SK-N-MC (cell line): ENCODE results near the gene SRM.
A peak's percentile ranks its signal among the peaks of the same experiment; 100 is the strongest.

Experiments
- DNase-seq: peaks from one replicate; pipeline ENCODE4 v3.0.0-alpha.2; 2011; ENCODE audit warnings: low read depth, low spot score
- H3K27ac ChIP-seq: fragments of 200-600 bp; sonication (generic); 2 replicates; pipeline ENCODE4 v1.5.1; 2016; ENCODE audit warnings: mixed run types
- H3K36me3 ChIP-seq: fragments of 200-600 bp; sonication (generic); 2 replicates; pipeline ENCODE4 v1.6.1; 2017; ENCODE audit warnings: antibody characterized with exemption, low read length, mixed read lengths; ENCODE audit not compliant: insufficient read depth
- H3K4me3 ChIP-seq: fragments of 200-600 bp; sonication (generic); 2 replicates; pipeline ENCODE4 v1.5.1; 2016
- H3K9ac ChIP-seq: fragments of 200-600 bp; sonication (generic); 2 replicates; pipeline ENCODE4 v1.8.0; 2017; ENCODE audit warnings: mixed run types, mixed read lengths; ENCODE audit not compliant: insufficient read length
- H3K9me3 ChIP-seq: fragments of 200-600 bp; sonication (generic); 2 replicates; pipeline ENCODE4 v1.6.1; 2017; ENCODE audit warnings: low read depth, mild to moderate bottlenecking, antibody characterized with exemption, low read length, moderate library complexity, mixed read lengths
- EZH2 ChIP-seq: fragments of 200-600 bp; sonication (generic); IDR thresholded peaks from one replicate; pipeline ENCODE4 v1.6.1; 2017; ENCODE audit warnings: antibody characterized with exemption
- FOXP2 ChIP-seq: optimal IDR thresholded peaks from 2 replicates; pipeline ENCODE3; 2011; ENCODE audit warnings: mild to moderate bottlenecking, moderate library complexity; ENCODE audit not compliant: insufficient read depth; ENCODE audit errors: extremely low read length, control extremely low read depth
- POLR2AphosphoS5 ChIP-seq: IDR thresholded peaks from 2 replicates; pipeline ENCODE4 v1.6.1; 2012; ENCODE audit warnings: mild to moderate bottlenecking, low read depth, low read length, borderline replicate concordance

SRM gene

DNA sequence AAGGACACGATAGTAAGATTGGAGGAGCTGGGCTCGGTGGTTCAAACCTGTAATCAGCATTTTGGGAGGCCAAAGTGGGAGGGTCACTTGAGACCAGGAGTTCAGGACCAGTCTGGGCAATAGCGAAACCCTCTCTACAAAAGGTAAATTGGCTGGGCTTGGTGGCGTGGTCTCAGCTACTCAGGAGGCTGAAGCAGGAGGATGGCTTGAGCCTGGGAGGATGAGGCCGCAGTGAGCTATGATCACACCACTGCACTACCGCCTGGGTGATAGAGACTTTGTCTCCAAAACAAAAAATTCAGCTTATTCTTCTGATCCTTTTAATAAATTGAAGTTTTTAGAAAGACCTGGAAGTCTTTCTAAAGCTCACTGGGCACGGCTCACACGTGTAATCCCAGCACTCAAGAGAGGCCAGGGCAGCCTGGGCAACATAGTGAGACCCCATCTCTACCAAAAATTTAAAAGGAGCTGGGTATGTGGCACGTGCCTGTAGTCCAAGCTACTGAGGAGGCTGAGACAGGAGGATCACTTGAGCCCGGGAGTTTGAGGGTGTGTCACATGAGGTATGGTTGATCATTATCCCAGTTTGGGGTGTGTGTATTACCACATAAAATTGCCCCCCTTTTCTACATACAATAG lies 28.1 kb downstream of the SRM start:
- H3K4me3 ChIP-seq: no peak overlapping the region
- peak; percentile 16; the same call in 1 of the 2 replicates for TF ChIP-seq POLR2AphosphoS5
- TF ChIP-seq EZH2: no peak
- DNase-seq: no peak

DNA sequence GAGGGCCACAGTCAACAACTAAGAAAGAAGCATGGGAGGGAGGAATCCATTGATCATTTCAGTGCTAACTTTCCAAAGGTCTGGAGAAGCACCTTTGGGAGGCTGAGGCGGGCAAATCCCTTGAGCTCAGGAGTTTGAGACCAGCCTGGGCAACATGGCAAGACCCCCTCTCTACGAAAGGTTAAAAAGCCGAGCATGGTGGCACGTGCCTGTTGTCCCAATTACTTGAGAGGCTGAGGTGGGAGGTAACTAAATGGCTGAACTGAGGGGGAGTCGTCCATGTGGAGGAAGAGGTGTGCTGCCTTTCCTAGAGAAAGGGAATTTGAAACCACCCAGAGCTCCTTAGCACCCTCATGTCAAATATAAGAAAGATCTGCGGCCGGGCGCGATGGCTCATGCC lies 29.0 kb downstream of the SRM start:
- DNase-seq: no peak
- Histone ChIP-seq H3K9me3 (no peaks in the 10 kb centered on the region), H3K4me3 (no peak overlapping the region), H3K36me3 (peaks cover 16% of the 10 kb centered on the region), H3K27ac (no peak overlapping the region), H3K9ac (no peak overlapping the region)
- peak; percentile 21; the same call in 1 of the 2 replicates for TF ChIP-seq POLR2AphosphoS5
- TF ChIP-seq FOXP2: no peak
- no peak for TF ChIP-seq EZH2

More for the DNA sequence above, 28.1 kb downstream of the SRM start:
- Histone ChIP-seq H3K27ac (no peak overlapping the region), H3K36me3 (peaks cover 7% of the 10 kb centered on the region; the same call in 1 of the 2 replicates), H3K9ac (no peak overlapping the region), H3K9me3 (no peaks in the 10 kb centered on the region)

DNA sequence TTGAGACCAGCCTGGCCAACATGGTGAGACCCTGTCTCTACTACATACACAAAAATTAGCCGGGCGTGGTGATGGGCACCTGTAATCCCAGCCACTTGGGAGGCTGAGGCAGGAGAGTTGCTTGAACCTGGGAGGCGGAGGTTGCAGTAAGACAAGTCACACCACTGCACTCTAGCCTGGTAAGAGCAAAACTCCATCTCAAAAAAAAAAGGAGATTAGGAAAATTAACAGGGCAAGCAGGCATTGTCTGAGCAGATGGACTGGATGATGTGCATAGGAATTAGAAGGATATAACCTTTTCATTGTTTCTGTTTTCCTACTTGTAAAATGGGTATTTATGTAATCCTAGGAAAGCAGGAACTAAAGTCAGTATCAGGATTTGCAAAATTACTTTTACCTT lies 31.8 kb downstream of the SRM start:
- no peaks in the 10 kb centered on the region for H3K9me3 ChIP-seq
- no peak overlapping the region for H3K27ac ChIP-seq
- DNase-seq: no peak
- H3K36me3 ChIP-seq: peaks cover 44% of the 10 kb centered on the region
- H3K9ac ChIP-seq: no peak overlapping the region
- no peak overlapping the region for H3K4me3 ChIP-seq
- TF ChIP-seq FOXP2 (no peak), EZH2 (no peak), POLR2AphosphoS5 (no peak)

DNA sequence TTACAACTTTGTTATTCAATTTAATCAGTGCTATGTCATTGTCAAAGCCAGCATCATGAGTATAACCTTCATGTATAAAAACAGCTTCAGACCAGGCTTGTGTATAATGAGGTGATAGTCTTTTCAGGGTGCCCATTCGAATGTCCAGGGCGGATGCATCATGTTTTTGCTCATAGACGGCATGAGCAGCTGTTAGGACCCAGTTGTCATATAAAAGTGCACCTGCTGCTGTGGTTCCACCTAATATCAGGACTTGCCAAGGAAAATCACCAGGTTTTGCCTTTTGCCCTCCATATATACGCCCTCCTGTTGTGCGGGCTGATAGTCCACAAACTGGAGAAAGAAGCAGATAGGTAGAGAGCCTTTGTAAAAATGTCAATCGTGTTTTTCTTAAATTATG lies 32.5 kb downstream of the SRM start:
- Histone ChIP-seq H3K9me3 (no peaks in the 10 kb centered on the region), H3K36me3 (peaks cover 50% of the 10 kb centered on the region), H3K27ac (no peak overlapping the region), H3K4me3 (no peak overlapping the region), H3K9ac (no peak overlapping the region)
- no peak for DNase-seq
- no peak for TF ChIP-seq EZH2
- no peak for TF ChIP-seq FOXP2
- TF ChIP-seq POLR2AphosphoS5: no peak

DNA sequence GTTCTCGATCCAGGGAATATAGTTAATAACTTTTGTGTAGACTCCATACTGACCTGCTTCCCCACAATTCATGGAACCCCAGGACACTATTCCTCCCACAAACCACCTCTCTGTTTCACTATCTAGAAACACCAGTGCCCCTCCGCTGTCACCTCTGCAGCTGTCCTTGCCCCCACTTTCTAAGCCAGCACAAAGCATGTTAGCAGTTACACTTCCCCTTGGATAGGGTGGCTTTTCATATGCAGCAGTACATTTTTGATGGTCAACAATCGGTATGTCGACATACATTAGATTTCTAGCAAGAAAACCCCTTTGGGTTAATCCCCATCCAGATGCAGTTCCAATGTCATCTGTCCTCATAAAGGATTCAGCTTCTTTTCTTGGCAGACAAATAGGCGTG lies 32.9 kb downstream of the SRM start:
- no peak for DNase-seq
- Histone ChIP-seq H3K36me3 (peaks cover 54% of the 10 kb centered on the region), H3K27ac (no peak overlapping the region)

DNA sequence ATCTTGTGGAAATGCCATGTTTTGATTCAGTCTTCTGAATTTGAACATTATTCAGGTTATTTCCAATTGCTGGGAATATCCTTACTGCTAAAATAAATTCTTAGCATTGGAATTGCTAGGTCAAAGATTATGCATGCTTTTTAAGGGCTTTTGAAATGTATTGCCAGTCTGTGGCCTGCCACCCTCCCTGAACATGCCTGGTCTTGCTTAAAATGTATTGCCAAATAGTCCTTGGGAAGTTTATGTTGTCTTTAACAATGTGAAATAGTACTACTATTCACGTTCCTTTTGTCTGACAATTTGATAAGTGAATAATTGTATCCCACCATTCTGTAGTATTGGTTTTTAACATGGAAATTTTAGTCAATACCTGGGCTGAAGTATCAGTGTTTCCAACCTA lies 33.8 kb downstream of the SRM start:
- H3K27ac ChIP-seq: no peak overlapping the region
- TF ChIP-seq POLR2AphosphoS5 (no peak), EZH2 (no peak), FOXP2 (no peak)
- H3K9ac ChIP-seq: no peak overlapping the region
- peaks cover 63% of the 10 kb centered on the region for H3K36me3 ChIP-seq
- no peak overlapping the region for H3K4me3 ChIP-seq
- H3K9me3 ChIP-seq: no peaks in the 10 kb centered on the region
- no peak for DNase-seq

More for the DNA sequence above, 32.9 kb downstream of the SRM start:
- Histone ChIP-seq H3K4me3 (no peak overlapping the region), H3K9me3 (no peaks in the 10 kb centered on the region), H3K9ac (no peak overlapping the region)
- TF ChIP-seq FOXP2 (no peak), POLR2AphosphoS5 (peak; percentile 11; the same call in 1 of the 2 replicates)

DNA sequence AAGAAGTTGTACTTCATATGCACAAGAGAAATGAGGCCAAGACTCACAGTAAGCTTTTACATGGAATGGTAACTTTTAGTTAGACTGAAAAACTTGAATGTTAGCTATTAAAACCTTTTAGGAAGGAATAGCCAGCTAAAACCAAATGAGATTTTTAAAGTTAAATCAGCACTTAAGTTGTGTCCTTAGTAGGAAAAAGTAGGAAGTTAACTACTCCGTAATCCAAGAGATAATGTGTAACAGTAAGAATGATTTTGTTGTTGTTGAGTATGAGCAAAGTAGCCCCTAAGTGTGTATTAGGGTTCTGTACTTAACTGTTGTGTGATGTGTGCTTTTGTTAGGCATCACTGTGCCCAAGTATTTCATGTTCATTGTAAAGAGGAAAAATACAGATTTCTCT lies 34.2 kb downstream of the SRM start:
- Histone ChIP-seq H3K9me3 (no peaks in the 10 kb centered on the region), H3K27ac (no peak overlapping the region), H3K4me3 (no peak overlapping the region), H3K9ac (no peak overlapping the region), H3K36me3 (peaks cover 67% of the 10 kb centered on the region)
- DNase-seq: no peak
- no peak for TF ChIP-seq FOXP2
- TF ChIP-seq POLR2AphosphoS5: no peak
- TF ChIP-seq EZH2: no peak

DNA sequence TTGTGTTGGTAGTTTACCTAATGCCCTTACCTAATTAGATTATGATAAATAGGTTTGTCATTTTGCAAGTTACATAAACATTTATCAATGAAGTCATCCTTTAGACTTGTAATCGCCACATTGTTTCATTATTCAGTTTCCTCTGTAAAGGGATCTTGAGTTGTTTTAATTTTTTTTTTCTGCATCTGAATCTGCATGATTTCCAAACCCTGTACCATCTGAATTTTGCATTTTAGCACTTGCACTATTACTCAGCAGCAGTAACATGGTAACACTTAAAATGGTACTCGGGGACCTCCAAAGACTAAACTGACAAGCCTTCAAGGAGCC lies 35.0 kb downstream of the SRM start:
- TF ChIP-seq EZH2: no peak
- TF ChIP-seq POLR2AphosphoS5: no peak
- TF ChIP-seq FOXP2: no peak
- Histone ChIP-seq H3K27ac (peak overlapping the region; percentile 22), H3K36me3 (peaks cover 75% of the 10 kb centered on the region)

More for the DNA sequence above, 35.0 kb downstream of the SRM start:
- Histone ChIP-seq H3K4me3 (no peak overlapping the region), H3K9me3 (no peaks in the 10 kb centered on the region), H3K9ac (no peak overlapping the region)
- DNase-seq: no peak
